D721Med (cell line): ENCODE measurements around the gene CTBP2.
A peak's percentile ranks its signal among the peaks of the same experiment; 100 is the strongest.
"Not testable (repeated sequence)": the region's sequence is repeated elsewhere in the genome, so short reads cannot be mapped to it uniquely, and the experiment has no call there.

ENCODE experiments used
- DNase-seq: peaks from one replicate; pipeline ENCODE4 v3.0.0; 2011; ENCODE audit warnings: low spot score; ENCODE audit not compliant: insufficient read length
- FAIRE-seq: peaks from 2 replicates; lab custom pipeline; 2011; peaks lifted over from hg19 to GRCh38; lab: Jason Lieb, UNC
- TF ChIP-seq, protein P1 (sequence below): IDR thresholded peaks from 2 replicates; pipeline ENCODE4 v1.5.1; 2012; ENCODE audit warnings: mild to moderate bottlenecking, control low read depth; ENCODE audit not compliant: insufficient read depth; ENCODE audit errors: missing control alignments

Gene CTBP2

DNA sequence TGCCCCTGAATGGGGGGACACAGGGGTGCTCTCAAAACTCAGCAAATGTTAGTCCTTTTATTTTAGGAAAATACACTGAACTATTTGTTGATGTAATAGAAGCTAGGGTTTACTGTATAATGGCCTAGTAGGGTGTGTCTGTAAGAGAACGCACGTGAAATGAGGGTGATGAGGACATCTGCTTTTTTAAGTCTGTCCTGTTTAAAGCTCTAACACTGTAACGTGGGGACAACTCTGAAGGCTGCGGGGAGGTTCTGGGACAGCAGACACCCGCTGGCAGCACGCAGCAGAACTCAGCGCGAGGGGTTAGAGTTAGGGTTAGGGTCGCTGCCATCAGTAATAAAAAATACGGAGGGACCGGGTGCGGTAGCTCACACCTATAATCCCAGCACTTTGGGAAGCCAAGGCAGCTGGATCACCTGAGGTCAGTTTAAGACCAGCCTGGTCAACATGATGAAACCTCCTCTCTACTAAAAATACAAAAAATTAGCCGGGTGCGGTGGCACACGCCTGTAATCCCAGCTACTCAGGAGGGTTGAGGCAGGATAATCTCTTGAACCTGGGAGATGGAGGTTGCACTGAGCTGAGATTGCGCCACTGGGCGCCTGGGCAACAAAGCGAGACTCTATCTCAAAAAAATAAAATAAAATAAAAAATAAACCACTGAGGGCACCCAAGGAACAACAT is 98.0 kb downstream of the CTBP2 start:
- TF ChIP-seq, protein P1, sequence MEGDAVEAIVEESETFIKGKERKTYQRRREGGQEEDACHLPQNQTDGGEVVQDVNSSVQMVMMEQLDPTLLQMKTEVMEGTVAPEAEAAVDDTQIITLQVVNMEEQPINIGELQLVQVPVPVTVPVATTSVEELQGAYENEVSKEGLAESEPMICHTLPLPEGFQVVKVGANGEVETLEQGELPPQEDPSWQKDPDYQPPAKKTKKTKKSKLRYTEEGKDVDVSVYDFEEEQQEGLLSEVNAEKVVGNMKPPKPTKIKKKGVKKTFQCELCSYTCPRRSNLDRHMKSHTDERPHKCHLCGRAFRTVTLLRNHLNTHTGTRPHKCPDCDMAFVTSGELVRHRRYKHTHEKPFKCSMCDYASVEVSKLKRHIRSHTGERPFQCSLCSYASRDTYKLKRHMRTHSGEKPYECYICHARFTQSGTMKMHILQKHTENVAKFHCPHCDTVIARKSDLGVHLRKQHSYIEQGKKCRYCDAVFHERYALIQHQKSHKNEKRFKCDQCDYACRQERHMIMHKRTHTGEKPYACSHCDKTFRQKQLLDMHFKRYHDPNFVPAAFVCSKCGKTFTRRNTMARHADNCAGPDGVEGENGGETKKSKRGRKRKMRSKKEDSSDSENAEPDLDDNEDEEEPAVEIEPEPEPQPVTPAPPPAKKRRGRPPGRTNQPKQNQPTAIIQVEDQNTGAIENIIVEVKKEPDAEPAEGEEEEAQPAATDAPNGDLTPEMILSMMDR, result no peak
- DNase-seq (no peak), FAIRE-seq (no peak)

GRCh38 chr10:125061557-125062226 is 98.7 kb downstream of the CTBP2 start:
- FAIRE-seq, result no peak
- no peak for DNase-seq

GRCh38 chr10:125060826-125061556 is 99.4 kb downstream of the CTBP2 start:
- DNase-seq, result no peak
- FAIRE-seq, result no peak
- TF ChIP-seq, protein P1, result peak; percentile 74

More at GRCh38 chr10:125061557-125062226, 98.7 kb downstream of the CTBP2 start:
- TF ChIP-seq, protein P1, result no peak

DNA sequence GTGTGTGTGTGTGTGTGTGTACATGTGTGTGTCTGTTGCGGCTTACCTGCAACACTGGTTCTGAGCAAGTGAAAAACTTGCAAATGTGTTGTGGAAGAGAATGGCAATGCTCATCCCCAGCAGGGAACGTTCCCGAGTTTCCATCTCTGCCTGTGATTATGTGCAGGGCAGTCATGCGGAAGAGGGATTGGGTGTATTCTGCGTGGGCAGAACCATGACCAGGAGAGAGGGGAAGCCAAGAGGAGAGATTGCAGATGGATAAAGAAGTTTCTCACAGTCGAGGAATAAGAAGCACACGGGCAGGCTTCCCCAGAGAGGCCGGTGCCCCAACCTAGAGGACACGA is 99.9 kb downstream of the CTBP2 start:
- FAIRE-seq, result no peak
- TF ChIP-seq, protein P1, result no peak
- DNase-seq, result no peak

- TF ChIP-seq, protein P1, result no peak
- FAIRE-seq (no peak), DNase-seq (no peak)
Observed at GRCh38 chr10:125060026-125060425, 100.3 kb downstream of the CTBP2 start.

DNA sequence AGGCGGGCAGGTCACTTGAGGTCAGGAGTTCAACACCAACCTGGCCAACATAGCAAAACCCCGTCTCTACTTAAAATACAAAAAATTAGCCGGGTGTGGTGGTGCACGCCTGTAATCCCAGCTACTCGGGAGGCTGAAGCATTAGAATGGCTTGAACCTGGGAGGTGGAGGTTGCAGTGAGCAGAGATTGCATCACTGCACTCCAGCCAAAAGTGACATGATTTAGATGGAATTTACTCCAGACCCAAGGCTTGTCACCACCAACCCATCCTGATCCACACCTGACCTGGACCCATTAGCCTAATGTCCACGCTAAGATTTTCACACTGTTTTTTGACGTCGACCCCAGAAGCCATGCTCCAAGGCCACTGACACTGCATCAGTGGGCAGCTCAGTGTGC is 101.0 kb downstream of the CTBP2 start:
- not testable (repeated sequence) for FAIRE-seq, DNase-seq

DNA sequence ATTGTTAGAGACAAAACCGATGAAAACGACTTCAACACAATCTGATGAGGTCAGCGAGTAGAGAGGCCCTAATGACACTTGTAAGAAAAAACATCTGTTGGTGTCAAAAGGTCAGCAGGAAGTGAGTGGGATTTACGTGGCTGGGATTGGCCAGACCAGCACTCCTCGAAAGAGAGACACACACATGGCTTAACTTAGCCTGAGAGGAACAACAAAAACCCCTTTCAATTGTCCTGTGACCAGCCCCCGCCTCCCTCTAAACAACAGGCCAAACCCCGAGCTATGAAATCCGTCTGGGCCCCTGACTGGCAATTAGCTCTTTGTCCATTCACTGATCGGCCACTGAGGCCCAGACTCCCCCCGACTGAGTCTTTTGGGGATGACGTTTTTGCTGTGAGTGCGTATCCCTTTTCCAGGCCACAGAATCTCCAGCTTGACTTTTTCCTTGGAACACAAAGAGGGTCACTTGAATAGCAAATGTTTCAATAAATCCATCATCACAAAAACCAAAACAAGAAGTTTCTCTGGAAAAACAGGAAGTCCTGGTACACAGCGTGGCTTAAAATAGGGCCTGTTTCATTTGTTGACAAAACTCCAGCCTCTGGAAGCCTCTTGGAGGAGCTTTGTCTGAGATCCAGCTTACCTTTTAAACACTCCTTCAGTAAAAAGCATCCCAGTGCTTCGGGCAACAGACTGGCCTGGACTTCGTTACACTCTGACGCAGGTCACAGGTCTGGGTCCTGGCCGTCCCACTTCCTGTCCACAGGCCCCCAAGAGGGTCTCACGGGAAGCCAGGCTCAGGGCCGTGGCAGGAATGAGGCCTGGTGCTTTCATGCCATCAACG is 103.0 kb downstream of the CTBP2 start:
- DNase-seq, result no peak
- no peak for FAIRE-seq
- TF ChIP-seq, protein P1, result no peak
